HepG2 (cell line): ENCODE data around the gene GFRA3. TPM values are rescaled to one million over a fixed set of nuclear protein-coding genes. Genes with fewer than 3 reads are reported as not detected.

Source experiments
- BRD4 ChIP-seq: sonication (generic); formaldehyde crosslinking; IDR thresholded peaks from 2 replicates; pipeline ENCODE4 v1.4.0; 2020; ENCODE audit warnings: missing genetic modification reagents
- GFI1 ChIP-seq: sonication (generic); formaldehyde crosslinking; IDR thresholded peaks from 2 replicates; pipeline ENCODE4 v1.5.0; 2020; ENCODE audit warnings: missing genetic modification reagents, mild to moderate bottlenecking, borderline replicate concordance
- HOXD1 ChIP-seq: sonication (generic); formaldehyde crosslinking; IDR thresholded peaks from 2 replicates; pipeline ENCODE4 v1.5.0; 2020; ENCODE audit warnings: missing genetic modification reagents
- KLF11 ChIP-seq: IDR thresholded peaks from 2 replicates; pipeline ENCODE4 v1.6.1; 2016; ENCODE audit warnings: missing compliant biosample characterization
- NCOA5 ChIP-seq: sonication (generic); formaldehyde crosslinking; IDR thresholded peaks from 2 replicates; pipeline ENCODE4 v1.4.0; 2020; ENCODE audit warnings: missing genetic modification reagents
- SAP130 ChIP-seq: IDR thresholded peaks from 2 replicates; pipeline ENCODE4 v1.6.1; 2016; ENCODE audit warnings: low read depth
- SRSF9 ChIP-seq: fragments of 200-400 bp; formaldehyde crosslinking; IDR thresholded peaks from 2 replicates; pipeline ENCODE4 v1.6.1; 2018; ENCODE audit warnings: borderline replicate concordance, mild to moderate bottlenecking, low read depth, low read length; ENCODE audit not compliant: insufficient read depth, poor library complexity, severe bottlenecking
- ZBTB7A ChIP-seq: sonication (generic); formaldehyde crosslinking; IDR thresholded peaks from 2 replicates; pipeline ENCODE4 v1.8.0; 2022; ENCODE audit warnings: mild to moderate bottlenecking, missing genetic modification reagents
- ZFAT ChIP-seq: sonication (generic); formaldehyde crosslinking; conservative IDR thresholded peaks from 2 replicates; pipeline ENCODE4 v1.8.1; 2023; ENCODE audit warnings: missing genetic modification reagents, inconsistent platforms
- ZFP1 ChIP-seq: IDR thresholded peaks from 2 replicates; pipeline ENCODE4 v1.6.1; 2016
- ZNF747 ChIP-seq: sonication (generic); formaldehyde crosslinking; IDR thresholded peaks from 2 replicates; pipeline ENCODE4 v1.8.1; 2023; ENCODE audit warnings: missing genetic modification reagents, mild to moderate bottlenecking, borderline replicate concordance
- polyA plus RNA-seq, 8 experiments: library from polyadenylated mRNA; depleted of rRNA in 3 of 8; stranded (reverse) in 7 of 8; unstranded in 1 of 8; fragments of >200 nt; fragmentation: Illumina TruSeq in 4 of 8; extraction: Trizol in 4 of 8; gene quantifications; 2 replicates each; pipeline versions ENCODE4 v1.2.1 to v1.2.3, GENCODE V29; 2011 to 2016; ENCODE audit warnings: low read depth in 4 of 8, missing spikeins in 1 of 8, mixed read lengths in 1 of 8; ENCODE audit not compliant: insufficient read depth in 1 of 8
- total RNA-seq, 5 experiments: library from RNA; depleted of rRNA; stranded (reverse); fragments of >200 nt; fragmentation: Illumina TruSeq; extraction: Trizol; gene quantifications; 2 replicates each; pipeline ENCODE4 v1.2.3, GENCODE V29; 2016; ENCODE audit warnings: low read depth in 1 of 5
- TF ChIP-seq, protein P1 (sequence below), 2 experiments: sonication (generic) in 1 of 2; formaldehyde crosslinking in 1 of 2; IDR thresholded peaks; 2 replicates each; pipeline versions ENCODE4 v1.6.1 to v1.9.0; 2014 to 2022; ENCODE audit warnings: antibody characterized with exemption in 1 of 2, borderline replicate concordance in 1 of 2, inconsistent platforms in 1 of 2, low read depth in 1 of 2, missing genetic modification reagents in 1 of 2
- TF ChIP-seq, protein P2 (sequence below): sonication (generic); formaldehyde crosslinking; IDR thresholded peaks from 2 replicates; pipeline ENCODE4 v1.9.0; 2022; ENCODE audit warnings: missing genetic modification reagents, mild to moderate bottlenecking, borderline replicate concordance
- TF ChIP-seq, protein P3 (sequence below): sonication (generic); formaldehyde crosslinking; IDR thresholded peaks from 2 replicates; pipeline ENCODE4 v1.4.0; 2020; ENCODE audit warnings: missing genetic modification reagents, borderline replicate concordance
- TF ChIP-seq, protein P4 (sequence below): sonication (generic); formaldehyde crosslinking; IDR thresholded peaks from 2 replicates; pipeline ENCODE4 v1.4.0; 2020; ENCODE audit warnings: missing genetic modification reagents, borderline replicate concordance

GFRA3 gene
- total and polyA plus RNA-seq, 2 of the 13 experiments (the other 11 are each of a cell fraction or from before 2014, with no cell fraction given) = 0.27 to 0.30 TPM

DNA sequence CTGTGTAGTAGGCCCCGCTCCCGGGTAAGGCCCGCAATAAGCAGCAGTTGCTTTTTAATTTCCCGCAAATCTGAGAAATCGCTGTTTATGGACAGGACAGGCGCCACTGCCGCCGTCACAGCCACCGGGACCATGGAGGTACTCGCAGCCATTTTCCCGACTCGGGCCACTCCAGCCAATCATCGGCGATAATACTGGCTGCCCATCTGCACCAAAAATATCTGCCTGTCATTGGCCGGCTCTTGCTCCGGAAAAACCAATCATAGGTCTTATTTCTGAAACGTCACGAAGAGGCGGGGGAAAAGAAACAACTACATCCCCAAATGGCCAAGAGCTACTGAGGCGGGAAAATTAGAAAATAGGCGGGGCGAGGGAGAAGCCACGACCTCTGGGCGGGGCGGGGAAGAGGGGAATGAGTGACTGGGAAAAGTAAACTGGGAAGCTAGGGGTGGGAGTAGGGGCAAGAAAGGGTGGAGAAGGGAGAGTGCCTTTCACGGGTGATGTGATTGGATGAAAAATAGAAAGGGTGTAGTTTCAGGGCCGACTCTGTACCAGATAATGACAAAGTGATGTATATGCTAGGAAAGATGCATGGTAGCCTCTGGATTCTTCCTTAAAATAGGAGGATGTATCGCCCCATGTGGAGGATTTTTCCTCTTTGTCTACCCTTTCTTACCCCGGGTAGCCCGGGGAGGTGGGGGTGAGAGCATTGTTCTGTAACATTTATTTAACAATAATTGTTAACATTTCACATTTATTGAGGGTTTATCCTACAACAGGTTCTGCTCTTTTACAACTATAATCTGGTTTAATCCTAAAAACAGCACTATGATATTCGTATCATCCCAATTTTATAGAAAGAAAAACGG lies 61.0 kb downstream of the GFRA3 start, which contains the start of gene CDC23 (continued):
- TF ChIP-seq, protein P1, sequence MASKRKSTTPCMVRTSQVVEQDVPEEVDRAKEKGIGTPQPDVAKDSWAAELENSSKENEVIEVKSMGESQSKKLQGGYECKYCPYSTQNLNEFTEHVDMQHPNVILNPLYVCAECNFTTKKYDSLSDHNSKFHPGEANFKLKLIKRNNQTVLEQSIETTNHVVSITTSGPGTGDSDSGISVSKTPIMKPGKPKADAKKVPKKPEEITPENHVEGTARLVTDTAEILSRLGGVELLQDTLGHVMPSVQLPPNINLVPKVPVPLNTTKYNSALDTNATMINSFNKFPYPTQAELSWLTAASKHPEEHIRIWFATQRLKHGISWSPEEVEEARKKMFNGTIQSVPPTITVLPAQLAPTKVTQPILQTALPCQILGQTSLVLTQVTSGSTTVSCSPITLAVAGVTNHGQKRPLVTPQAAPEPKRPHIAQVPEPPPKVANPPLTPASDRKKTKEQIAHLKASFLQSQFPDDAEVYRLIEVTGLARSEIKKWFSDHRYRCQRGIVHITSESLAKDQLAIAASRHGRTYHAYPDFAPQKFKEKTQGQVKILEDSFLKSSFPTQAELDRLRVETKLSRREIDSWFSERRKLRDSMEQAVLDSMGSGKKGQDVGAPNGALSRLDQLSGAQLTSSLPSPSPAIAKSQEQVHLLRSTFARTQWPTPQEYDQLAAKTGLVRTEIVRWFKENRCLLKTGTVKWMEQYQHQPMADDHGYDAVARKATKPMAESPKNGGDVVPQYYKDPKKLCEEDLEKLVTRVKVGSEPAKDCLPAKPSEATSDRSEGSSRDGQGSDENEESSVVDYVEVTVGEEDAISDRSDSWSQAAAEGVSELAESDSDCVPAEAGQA (IDR thresholded peaks at IDR 0.05; ENCODE audit: low read depth) = 0 out of 2 replicates have a peak, but pooled peaks have one; percentile 25
- TF ChIP-seq, protein P1 (CRISPR knock-in tag; IDR thresholded peaks at IDR 0.05; ENCODE audit: borderline replicate concordance) = no peak; the same call in 1 of the 2 replicates
- TF ChIP-seq NCOA5 (CRISPR knock-in tag) (no peak), ZNF747 (peak; percentile 33; the same call in 1 of the 2 replicates), GFI1 (CRISPR knock-in tag) (no peak), BRD4 (CRISPR knock-in tag) (no peak; the same call in 1 of the 2 replicates), SAP130 (CRISPR knock-in tag) (peak; percentile 93), ZFP1 (no peak), HOXD1 (CRISPR knock-in tag) (no peak), SRSF9 (no peak), ZFAT (no peak), ZBTB7A (CRISPR knock-in tag) (no peak), KLF11 (CRISPR knock-in tag) (no peak)
- TF ChIP-seq, protein P2, sequence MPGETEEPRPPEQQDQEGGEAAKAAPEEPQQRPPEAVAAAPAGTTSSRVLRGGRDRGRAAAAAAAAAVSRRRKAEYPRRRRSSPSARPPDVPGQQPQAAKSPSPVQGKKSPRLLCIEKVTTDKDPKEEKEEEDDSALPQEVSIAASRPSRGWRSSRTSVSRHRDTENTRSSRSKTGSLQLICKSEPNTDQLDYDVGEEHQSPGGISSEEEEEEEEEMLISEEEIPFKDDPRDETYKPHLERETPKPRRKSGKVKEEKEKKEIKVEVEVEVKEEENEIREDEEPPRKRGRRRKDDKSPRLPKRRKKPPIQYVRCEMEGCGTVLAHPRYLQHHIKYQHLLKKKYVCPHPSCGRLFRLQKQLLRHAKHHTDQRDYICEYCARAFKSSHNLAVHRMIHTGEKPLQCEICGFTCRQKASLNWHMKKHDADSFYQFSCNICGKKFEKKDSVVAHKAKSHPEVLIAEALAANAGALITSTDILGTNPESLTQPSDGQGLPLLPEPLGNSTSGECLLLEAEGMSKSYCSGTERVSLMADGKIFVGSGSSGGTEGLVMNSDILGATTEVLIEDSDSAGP (CRISPR knock-in tag) = peak; percentile 65; the same call in 1 of the 2 replicates
- TF ChIP-seq, protein P3, sequence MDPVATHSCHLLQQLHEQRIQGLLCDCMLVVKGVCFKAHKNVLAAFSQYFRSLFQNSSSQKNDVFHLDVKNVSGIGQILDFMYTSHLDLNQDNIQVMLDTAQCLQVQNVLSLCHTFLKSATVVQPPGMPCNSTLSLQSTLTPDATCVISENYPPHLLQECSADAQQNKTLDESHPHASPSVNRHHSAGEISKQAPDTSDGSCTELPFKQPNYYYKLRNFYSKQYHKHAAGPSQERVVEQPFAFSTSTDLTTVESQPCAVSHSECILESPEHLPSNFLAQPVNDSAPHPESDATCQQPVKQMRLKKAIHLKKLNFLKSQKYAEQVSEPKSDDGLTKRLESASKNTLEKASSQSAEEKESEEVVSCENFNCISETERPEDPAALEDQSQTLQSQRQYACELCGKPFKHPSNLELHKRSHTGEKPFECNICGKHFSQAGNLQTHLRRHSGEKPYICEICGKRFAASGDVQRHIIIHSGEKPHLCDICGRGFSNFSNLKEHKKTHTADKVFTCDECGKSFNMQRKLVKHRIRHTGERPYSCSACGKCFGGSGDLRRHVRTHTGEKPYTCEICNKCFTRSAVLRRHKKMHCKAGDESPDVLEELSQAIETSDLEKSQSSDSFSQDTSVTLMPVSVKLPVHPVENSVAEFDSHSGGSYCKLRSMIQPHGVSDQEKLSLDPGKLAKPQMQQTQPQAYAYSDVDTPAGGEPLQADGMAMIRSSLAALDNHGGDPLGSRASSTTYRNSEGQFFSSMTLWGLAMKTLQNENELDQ (CRISPR knock-in tag) = no peak
- TF ChIP-seq, protein P4, sequence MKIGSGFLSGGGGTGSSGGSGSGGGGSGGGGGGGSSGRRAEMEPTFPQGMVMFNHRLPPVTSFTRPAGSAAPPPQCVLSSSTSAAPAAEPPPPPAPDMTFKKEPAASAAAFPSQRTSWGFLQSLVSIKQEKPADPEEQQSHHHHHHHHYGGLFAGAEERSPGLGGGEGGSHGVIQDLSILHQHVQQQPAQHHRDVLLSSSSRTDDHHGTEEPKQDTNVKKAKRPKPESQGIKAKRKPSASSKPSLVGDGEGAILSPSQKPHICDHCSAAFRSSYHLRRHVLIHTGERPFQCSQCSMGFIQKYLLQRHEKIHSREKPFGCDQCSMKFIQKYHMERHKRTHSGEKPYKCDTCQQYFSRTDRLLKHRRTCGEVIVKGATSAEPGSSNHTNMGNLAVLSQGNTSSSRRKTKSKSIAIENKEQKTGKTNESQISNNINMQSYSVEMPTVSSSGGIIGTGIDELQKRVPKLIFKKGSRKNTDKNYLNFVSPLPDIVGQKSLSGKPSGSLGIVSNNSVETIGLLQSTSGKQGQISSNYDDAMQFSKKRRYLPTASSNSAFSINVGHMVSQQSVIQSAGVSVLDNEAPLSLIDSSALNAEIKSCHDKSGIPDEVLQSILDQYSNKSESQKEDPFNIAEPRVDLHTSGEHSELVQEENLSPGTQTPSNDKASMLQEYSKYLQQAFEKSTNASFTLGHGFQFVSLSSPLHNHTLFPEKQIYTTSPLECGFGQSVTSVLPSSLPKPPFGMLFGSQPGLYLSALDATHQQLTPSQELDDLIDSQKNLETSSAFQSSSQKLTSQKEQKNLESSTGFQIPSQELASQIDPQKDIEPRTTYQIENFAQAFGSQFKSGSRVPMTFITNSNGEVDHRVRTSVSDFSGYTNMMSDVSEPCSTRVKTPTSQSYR (CRISPR knock-in tag) = no peak
